ENCODE results near the gene TUBAL3.

The TUBAL3 gene

DNA sequence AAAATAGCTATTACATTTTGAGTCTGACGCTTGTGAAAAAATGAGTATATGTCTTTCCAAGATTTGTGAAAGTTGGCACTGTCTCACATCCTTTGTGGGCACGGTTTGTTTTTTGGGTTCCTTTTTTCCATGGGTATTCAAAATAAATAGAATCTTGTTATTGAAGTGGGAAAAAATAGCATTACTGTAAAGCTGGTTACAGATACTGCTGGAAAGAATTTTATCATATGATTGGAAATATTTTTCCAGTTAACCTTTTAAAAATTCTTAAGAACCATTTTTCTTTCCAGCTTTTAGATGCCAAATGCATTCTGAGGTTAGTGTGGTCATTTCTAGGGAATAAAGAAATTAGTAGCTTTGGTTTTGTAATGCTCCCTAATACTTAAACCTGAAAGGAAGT, 19.1 kb upstream of the TUBAL3 start:
- H4K12ac ChIP-seq (ENCODE audit: low read depth, low read length), result no peak overlapping the region
- H3K4me3 ChIP-seq (ENCODE audit: low read depth, low read length), result no peak overlapping the region
- H4K8ac ChIP-seq (ENCODE audit: low read depth, low read length), result no peak overlapping the region
- no peak overlapping the region for H4K91ac ChIP-seq (ENCODE audit: low read depth, low read length)
- H3K23ac ChIP-seq (ENCODE audit: low read length), result no peak overlapping the region
- H3K4me1 ChIP-seq (ENCODE audit: control insufficient read depth in 1 of 2, insufficient read depth in 2 of 2, low read length in 2 of 2), result no peaks in the 10 kb centered on the region
- H3K18ac ChIP-seq (ENCODE audit: low read length), result no peak overlapping the region
- no peak overlapping the region for H3K4ac ChIP-seq (ENCODE audit: low read depth, low read length)
- no peak overlapping the region for H3K14ac ChIP-seq (ENCODE audit: low read length)
- H2AFZ ChIP-seq (ENCODE audit: insufficient read depth, low read length, poor library complexity), result no peak overlapping the region
- no peak for DNase-seq
- no peak overlapping the region for H2AK5ac ChIP-seq (ENCODE audit: low read length)
- no peaks in the 10 kb centered on the region for H3K79me1 ChIP-seq (ENCODE audit: low read length)
- no peak overlapping the region for H3K9ac ChIP-seq (ENCODE audit: low read length)
- no peaks in the 10 kb centered on the region for H3K79me2 ChIP-seq (ENCODE audit: control insufficient read depth, insufficient read depth, low read length, poor library complexity)
- H3K27me3 ChIP-seq (ENCODE audit: insufficient read depth, low read length), result no peaks in the 10 kb centered on the region
- H2BK5ac ChIP-seq (ENCODE audit: low read depth, low read length, poor library complexity), result no peak overlapping the region
- no peaks in the 10 kb centered on the region for H3K9me3 ChIP-seq (ENCODE audit: insufficient read depth, low read depth, low read length)
- no peak overlapping the region for H2BK12ac ChIP-seq (ENCODE audit: low read length)
- no peak overlapping the region for H3K27ac ChIP-seq (ENCODE audit: low read depth, low read length)
- H3K4me2 ChIP-seq (ENCODE audit: low read length), result no peak overlapping the region
- no CpG with 5 or more reads among the region's 2 CpGs for WGBS (ENCODE audit: extremely low coverage, insufficient coverage, insufficient read length)
- no peak overlapping the region for H2BK120ac ChIP-seq (ENCODE audit: insufficient read depth, low read length, poor library complexity)
- H3K36me3 ChIP-seq (ENCODE audit: control insufficient read depth in 1 of 2, insufficient read depth in 2 of 2, low read length in 2 of 2), result no peaks in the 10 kb centered on the region

DNA sequence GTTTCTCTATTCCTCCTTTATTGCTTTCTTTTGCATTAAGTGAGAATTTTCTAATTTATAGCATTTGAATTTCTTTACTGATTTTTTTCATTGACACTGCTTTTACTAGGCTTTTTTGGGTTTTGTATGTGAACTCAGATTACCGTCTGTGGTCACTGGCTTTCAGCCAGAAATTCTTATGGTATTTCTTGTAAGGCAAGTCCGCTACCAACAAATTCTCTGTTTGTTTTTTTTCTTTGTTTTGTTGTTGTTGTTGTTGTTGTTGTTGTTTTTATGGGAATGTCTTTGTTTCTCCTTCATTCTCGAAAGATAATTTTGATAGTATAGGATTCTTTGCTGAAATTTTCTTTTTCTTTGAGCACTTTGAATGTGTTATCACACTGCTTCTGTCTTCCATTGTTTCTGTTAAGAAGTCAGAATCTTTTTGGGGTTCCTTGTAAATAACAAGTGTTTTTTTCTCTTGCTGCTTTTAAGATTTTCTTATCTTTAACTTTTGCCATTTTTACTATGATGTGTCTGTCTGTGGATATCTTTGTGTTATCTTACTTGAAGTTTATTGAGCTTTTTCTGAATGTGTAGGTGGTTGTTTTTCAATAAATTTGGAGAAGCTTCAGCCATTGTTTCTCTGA, 15.0 kb upstream of the TUBAL3 start:
- no peak overlapping the region for H2AFZ ChIP-seq (ENCODE audit: insufficient read depth, low read length, poor library complexity)
- H3K4ac ChIP-seq (ENCODE audit: low read depth, low read length), result no peak overlapping the region
- H4K8ac ChIP-seq (ENCODE audit: low read depth, low read length), result no peak overlapping the region
- no CpG with 5 or more reads among the region's 3 CpGs for WGBS (ENCODE audit: extremely low coverage, insufficient coverage, insufficient read length)
- H3K79me2 ChIP-seq (ENCODE audit: control insufficient read depth, insufficient read depth, low read length, poor library complexity), result peaks cover 5% of the 10 kb centered on the region
- no peak overlapping the region for H3K9ac ChIP-seq (ENCODE audit: low read length)
- H3K14ac ChIP-seq (ENCODE audit: low read length), result no peak overlapping the region
- H3K4me1 ChIP-seq (ENCODE audit: control insufficient read depth in 1 of 2, insufficient read depth in 2 of 2, low read length in 2 of 2), result peaks cover 0 to 8% of the 10 kb centered on the region in 2 experiments
- no peak overlapping the region for H3K27ac ChIP-seq (ENCODE audit: low read depth, low read length)
- no peaks in the 10 kb centered on the region for H3K9me3 ChIP-seq (ENCODE audit: insufficient read depth, low read depth, low read length)
- no peak overlapping the region for H4K91ac ChIP-seq (ENCODE audit: low read depth, low read length)
- H3K36me3 ChIP-seq (ENCODE audit: control insufficient read depth in 1 of 2, insufficient read depth in 2 of 2, low read length in 2 of 2), result no peaks in the 10 kb centered on the region
- H3K4me2 ChIP-seq (ENCODE audit: low read length), result no peak overlapping the region
- H3K79me1 ChIP-seq (ENCODE audit: low read length), result no peaks in the 10 kb centered on the region
- H2BK12ac ChIP-seq (ENCODE audit: low read length), result no peak overlapping the region
- H2AK5ac ChIP-seq (ENCODE audit: low read length), result no peak overlapping the region
- no peak overlapping the region for H3K23ac ChIP-seq (ENCODE audit: low read length)
- no peak overlapping the region for H2BK120ac ChIP-seq (ENCODE audit: insufficient read depth, low read length, poor library complexity)
- no peak overlapping the region for H3K18ac ChIP-seq (ENCODE audit: low read length)
- no peak overlapping the region for H4K12ac ChIP-seq (ENCODE audit: low read depth, low read length)
- no peak for DNase-seq
- H3K27me3 ChIP-seq (ENCODE audit: insufficient read depth, low read length), result no peaks in the 10 kb centered on the region
- no peak overlapping the region for H2BK5ac ChIP-seq (ENCODE audit: low read depth, low read length, poor library complexity)
- no peak overlapping the region for H3K4me3 ChIP-seq (ENCODE audit: low read depth, low read length)

DNA sequence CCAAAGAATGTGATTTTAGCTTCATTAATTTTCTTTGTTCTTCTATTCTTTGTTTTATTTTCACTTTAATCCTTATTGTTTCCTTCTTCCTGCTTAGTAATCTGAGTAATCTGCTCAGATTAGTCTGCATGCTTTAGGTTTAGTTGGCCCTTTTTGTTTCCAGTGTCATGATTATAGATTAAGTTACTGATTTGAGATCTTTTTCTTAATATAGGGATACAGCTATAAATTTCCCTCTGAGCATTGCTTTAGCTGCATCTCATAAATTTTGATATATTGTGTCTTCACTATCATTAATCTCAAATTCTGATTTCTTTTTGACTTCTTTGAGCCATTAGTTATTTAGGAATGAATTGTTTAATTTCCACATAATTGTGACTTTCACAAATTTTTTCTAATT, 14.0 kb upstream of the TUBAL3 start:
- no peaks in the 10 kb centered on the region for H3K9me3 ChIP-seq (ENCODE audit: insufficient read depth, low read depth, low read length)
- no peak overlapping the region for H3K9ac ChIP-seq (ENCODE audit: low read length)
- no peak overlapping the region for H2AK5ac ChIP-seq (ENCODE audit: low read length)
- H2AFZ ChIP-seq (ENCODE audit: insufficient read depth, low read length, poor library complexity), result no peak overlapping the region
- no peak for DNase-seq
- no peak overlapping the region for H3K18ac ChIP-seq (ENCODE audit: low read length)
- H4K8ac ChIP-seq (ENCODE audit: low read depth, low read length), result no peak overlapping the region
- H3K27me3 ChIP-seq (ENCODE audit: insufficient read depth, low read length), result no peaks in the 10 kb centered on the region
- no peak overlapping the region for H3K14ac ChIP-seq (ENCODE audit: low read length)
- no peak overlapping the region for H4K91ac ChIP-seq (ENCODE audit: low read depth, low read length)
- H3K4me1 ChIP-seq (ENCODE audit: control insufficient read depth in 1 of 2, insufficient read depth in 2 of 2, low read length in 2 of 2), result peaks cover 0 to 8% of the 10 kb centered on the region in 2 experiments
- no peak overlapping the region for H2BK120ac ChIP-seq (ENCODE audit: insufficient read depth, low read length, poor library complexity)
- no peak overlapping the region for H2BK12ac ChIP-seq (ENCODE audit: low read length)
- H3K4ac ChIP-seq (ENCODE audit: low read depth, low read length), result no peak overlapping the region
- H4K12ac ChIP-seq (ENCODE audit: low read depth, low read length), result no peak overlapping the region
- H3K4me2 ChIP-seq (ENCODE audit: low read length), result no peak overlapping the region
- no peak overlapping the region for H3K27ac ChIP-seq (ENCODE audit: low read depth, low read length)
- H2BK5ac ChIP-seq (ENCODE audit: low read depth, low read length, poor library complexity), result no peak overlapping the region
- no peaks in the 10 kb centered on the region for H3K79me1 ChIP-seq (ENCODE audit: low read length)
- no peak overlapping the region for H3K4me3 ChIP-seq (ENCODE audit: low read depth, low read length)
- H3K79me2 ChIP-seq (ENCODE audit: control insufficient read depth, insufficient read depth, low read length, poor library complexity), result peaks cover 5% of the 10 kb centered on the region
- no peak overlapping the region for H3K23ac ChIP-seq (ENCODE audit: low read length)
- no peaks in the 10 kb centered on the region for H3K36me3 ChIP-seq (ENCODE audit: control insufficient read depth in 1 of 2, insufficient read depth in 2 of 2, low read length in 2 of 2)

GRCh38 chr10:5416981-5417380, 12.4 kb upstream of the TUBAL3 start:
- Histone ChIP-seq H3K4ac (ENCODE audit: low read depth, low read length) (peak overlapping the region; percentile 53), H3K36me3 (ENCODE audit: control insufficient read depth in 1 of 2, insufficient read depth in 2 of 2, low read length in 2 of 2) (no peaks in the 10 kb centered on the region), H2AK5ac (ENCODE audit: low read length) (no peak overlapping the region), H3K14ac (ENCODE audit: low read length) (no peak overlapping the region), H3K9ac (ENCODE audit: low read length) (no peak overlapping the region), H2AFZ (ENCODE audit: insufficient read depth, low read length, poor library complexity) (no peak overlapping the region), H3K27ac (ENCODE audit: low read depth, low read length) (no peak overlapping the region), H3K4me3 (ENCODE audit: low read depth, low read length) (no peak overlapping the region), H3K79me2 (ENCODE audit: control insufficient read depth, insufficient read depth, low read length, poor library complexity) (peaks cover 11% of the 10 kb centered on the region), H2BK12ac (ENCODE audit: low read length) (no peak overlapping the region), H3K18ac (ENCODE audit: low read length) (peak overlapping the region; percentile 37), H3K4me2 (ENCODE audit: low read length) (no peak overlapping the region), H4K12ac (ENCODE audit: low read depth, low read length) (no peak overlapping the region), H3K27me3 (ENCODE audit: insufficient read depth, low read length) (no peaks in the 10 kb centered on the region), H2BK5ac (ENCODE audit: low read depth, low read length, poor library complexity) (no peak overlapping the region), H4K91ac (ENCODE audit: low read depth, low read length) (no peak overlapping the region), H3K79me1 (ENCODE audit: low read length) (peaks cover 4% of the 10 kb centered on the region), H3K9me3 (ENCODE audit: insufficient read depth, low read depth, low read length) (no peaks in the 10 kb centered on the region), H3K23ac (ENCODE audit: low read length) (no peak overlapping the region), H2BK120ac (ENCODE audit: insufficient read depth, low read length, poor library complexity) (no peak overlapping the region), H3K4me1 (ENCODE audit: control insufficient read depth in 1 of 2, insufficient read depth in 2 of 2, low read length in 2 of 2) (peaks cover 0 to 8% of the 10 kb centered on the region in 2 experiments), H4K8ac (ENCODE audit: low read depth, low read length) (no peak overlapping the region)
- no CpG with 5 or more reads among the region's 11 CpGs for WGBS (ENCODE audit: extremely low coverage, insufficient coverage, insufficient read length)
- DNase-seq, result no peak

All from trophoblast cell (in vitro differentiated cells and primary cell).